Mesodermal cell (in vitro differentiated cells): ENCODE data around the gene MCAT.

Experiments used
- H3K27ac ChIP-seq: 2 replicates; pipeline ENCODE4 v1.7.0; 2013; ENCODE audit warnings: mild to moderate bottlenecking, low read depth, low read length, moderate library complexity; ENCODE audit not compliant: severe bottlenecking
- H3K36me3 ChIP-seq: 2 replicates; pipeline ENCODE4 v1.7.1; 2013; ENCODE audit warnings: mild to moderate bottlenecking, low read length, moderate library complexity; ENCODE audit not compliant: control insufficient read depth, insufficient read depth
- H3K4me1 ChIP-seq: one replicate; pipeline ENCODE4 v1.7.1; 2013; ENCODE audit warnings: mild to moderate bottlenecking, low read length; ENCODE audit not compliant: insufficient read depth, control insufficient read depth, poor library complexity, severe bottlenecking
- H3K4me3 ChIP-seq: 2 replicates; pipeline ENCODE4 v1.7.0; 2013; ENCODE audit warnings: low read length, control low read depth, mild to moderate bottlenecking; ENCODE audit not compliant: insufficient read depth, poor library complexity, severe bottlenecking; ENCODE audit errors: extremely low read depth
- H3K9me3 ChIP-seq: 2 replicates; pipeline ENCODE4 v1.7.1; 2013; ENCODE audit warnings: mild to moderate bottlenecking, low read length, moderate library complexity; ENCODE audit not compliant: control insufficient read depth
- WGBS, 2 experiments: methylation state at CpG; one replicate each; pipeline ENCODE4 v1.1.5; 2013; ENCODE audit warnings: missing lambda C conversion rate in 2 of 2; ENCODE audit not compliant: insufficient coverage in 2 of 2; 5-methylcytosine and 5-hydroxymethylcytosine counted together

Gene MCAT

DNA sequence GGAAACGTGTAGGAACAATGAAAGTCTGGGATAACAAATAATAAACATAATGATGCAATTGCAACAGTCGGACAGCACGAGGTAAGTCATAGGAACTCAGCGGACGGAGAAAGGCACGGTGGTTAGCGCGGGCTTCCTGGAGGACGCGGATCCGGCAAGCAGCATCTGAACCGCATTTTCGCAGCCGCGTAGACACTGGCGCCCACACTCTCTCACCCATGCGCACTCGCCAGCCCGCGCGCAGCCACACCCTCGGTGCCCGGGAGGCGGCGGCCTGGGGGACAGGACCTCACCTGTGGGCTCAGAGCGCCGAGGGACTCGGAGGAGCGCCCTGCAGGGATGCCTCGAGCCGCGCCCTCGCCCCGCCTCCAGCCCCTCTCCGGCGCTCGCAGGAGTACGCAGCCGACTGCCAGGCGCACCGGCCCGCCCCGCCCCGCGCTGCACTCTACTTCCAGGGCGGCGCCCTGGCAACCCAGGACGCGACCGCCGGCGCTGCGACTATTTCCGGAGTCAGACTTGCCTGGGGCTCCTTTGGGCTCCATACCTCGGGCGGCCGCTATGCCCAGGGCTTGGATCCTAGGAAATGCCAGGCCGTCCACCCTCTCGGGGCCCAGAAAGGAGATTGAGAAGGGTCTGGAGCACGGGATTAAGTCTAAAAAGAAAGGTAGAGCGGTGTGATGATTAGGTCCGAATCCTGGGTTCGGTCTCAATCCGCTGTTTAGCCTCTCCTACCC lies 54.0 kb downstream of the MCAT start, which contains the start of gene TTLL1:
Gene TTLL1 (minus strand): TSS at position 408 of the 734 bp plus-strand sequence. CDS start 13,805 bp downstream, outside the sequence.
- Histone ChIP-seq H3K9me3 (no peaks in the 10 kb centered on the region), H3K4me3 (peak within 1 kb of the TSS; percentile 69), H3K36me3 (no peaks in the 10 kb centered on the region), H3K27ac (no peak within 1 kb of the TSS), H3K4me1 (peaks cover 9% of the 10 kb centered on the region)
- WGBS, 2 experiments, result 6 to 7% methylated on average over 53 to 63 of the region's 64 CpGs

DNA sequence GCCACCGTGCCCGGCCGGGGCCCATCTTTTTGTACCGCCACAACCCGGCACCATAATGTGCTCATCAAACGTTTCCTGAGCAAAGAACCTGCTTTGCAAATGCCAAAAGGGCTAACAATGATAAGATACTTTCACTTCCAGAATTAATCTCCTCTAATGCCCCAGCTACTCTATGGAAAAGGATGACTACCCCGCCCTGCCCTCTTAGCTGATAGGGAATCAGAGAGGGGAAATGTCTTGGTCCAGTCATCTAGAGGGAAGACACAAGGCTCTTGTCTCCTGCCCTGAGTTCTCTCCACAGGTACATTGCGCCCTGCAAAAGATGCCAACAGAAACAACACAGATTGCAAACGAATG lies 54.6 kb downstream of the MCAT start:
- Histone ChIP-seq H3K9me3 (no peaks in the 10 kb centered on the region), H3K36me3 (no peaks in the 10 kb centered on the region), H3K4me1 (peaks cover 9% of the 10 kb centered on the region), H3K4me3 (peak overlapping the region; percentile 69), H3K27ac (no peak overlapping the region)
- WGBS, 2 experiments, result 92 to 97% methylated on average over 6 of the region's 9 CpGs

DNA sequence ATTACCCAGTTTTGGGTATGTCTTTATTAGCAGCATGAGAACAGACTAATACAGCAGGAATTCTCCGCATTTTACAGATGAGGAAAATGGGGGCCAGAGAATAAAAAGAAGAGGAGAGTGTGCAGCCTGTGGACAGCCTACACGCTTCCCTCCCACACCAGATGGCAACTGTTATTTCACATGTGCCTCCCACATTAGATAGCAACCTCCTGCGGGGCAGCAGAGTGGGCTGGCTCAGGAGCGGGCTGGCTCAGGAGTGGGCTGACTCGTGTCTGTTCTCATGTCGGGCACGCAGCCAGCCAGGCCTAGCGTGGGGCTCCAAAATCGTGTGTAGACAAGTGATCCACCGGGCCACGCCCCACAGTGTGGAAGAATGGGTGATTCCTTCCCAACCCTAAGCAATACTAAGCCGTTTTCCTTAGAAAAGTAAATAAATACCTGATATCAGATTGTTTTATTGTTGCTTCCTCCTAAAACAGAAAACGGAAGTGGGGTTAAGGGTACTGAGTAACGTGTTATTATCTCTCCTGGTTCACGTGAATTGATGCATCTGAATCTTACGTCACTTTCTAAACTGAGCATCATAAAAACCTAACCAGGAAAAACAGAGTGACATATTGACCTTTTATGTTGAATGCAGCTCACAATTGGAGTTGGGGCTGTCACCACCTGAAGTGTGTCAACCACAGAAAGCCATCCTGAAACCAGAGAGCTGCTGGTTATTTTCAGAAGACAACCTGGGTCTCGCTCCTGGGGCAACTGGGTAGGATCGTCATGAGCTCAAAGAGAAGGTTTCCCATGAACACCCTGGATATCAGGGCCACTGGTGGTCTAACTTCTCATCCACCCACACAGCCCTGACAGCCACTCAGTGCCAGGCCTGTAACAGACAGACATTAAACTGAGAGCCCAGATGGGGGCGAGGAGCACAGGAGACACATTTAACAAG lies 57.3 kb downstream of the MCAT start:
- WGBS, 2 experiments, result 89 to 92% methylated on average over 10 to 12 of the region's 19 CpGs
- no peak overlapping the region for H3K4me3 ChIP-seq
- no peaks in the 10 kb centered on the region for H3K9me3 ChIP-seq
- H3K4me1 ChIP-seq, result peaks cover 2% of the 10 kb centered on the region
- no peaks in the 10 kb centered on the region for H3K36me3 ChIP-seq
- no peak overlapping the region for H3K27ac ChIP-seq
